Fibroblast of lung (primary cell): ENCODE results near the gene THAP7.

ENCODE experiments used
- EZH2 ChIP-seq: IDR thresholded peaks from 2 replicates; pipeline ENCODE4 v1.5.1; 2012; ENCODE audit warnings: low read length, control low read depth, mild to moderate bottlenecking; ENCODE audit errors: missing control alignments
- TF ChIP-seq, protein P1 (sequence below), 2 donors: IDR thresholded peaks in 1 of 2; conservative IDR thresholded peaks in 1 of 2; 1 replicate in 1 of 2; 2 replicates in 1 of 2; pipeline ENCODE4 v1.5.1; 2011 to 2012; ENCODE audit warnings: low read length in 2 of 2, control low read depth in 1 of 2, inconsistent platforms in 1 of 2, low read depth in 1 of 2, mild to moderate bottlenecking in 1 of 2

DNA sequence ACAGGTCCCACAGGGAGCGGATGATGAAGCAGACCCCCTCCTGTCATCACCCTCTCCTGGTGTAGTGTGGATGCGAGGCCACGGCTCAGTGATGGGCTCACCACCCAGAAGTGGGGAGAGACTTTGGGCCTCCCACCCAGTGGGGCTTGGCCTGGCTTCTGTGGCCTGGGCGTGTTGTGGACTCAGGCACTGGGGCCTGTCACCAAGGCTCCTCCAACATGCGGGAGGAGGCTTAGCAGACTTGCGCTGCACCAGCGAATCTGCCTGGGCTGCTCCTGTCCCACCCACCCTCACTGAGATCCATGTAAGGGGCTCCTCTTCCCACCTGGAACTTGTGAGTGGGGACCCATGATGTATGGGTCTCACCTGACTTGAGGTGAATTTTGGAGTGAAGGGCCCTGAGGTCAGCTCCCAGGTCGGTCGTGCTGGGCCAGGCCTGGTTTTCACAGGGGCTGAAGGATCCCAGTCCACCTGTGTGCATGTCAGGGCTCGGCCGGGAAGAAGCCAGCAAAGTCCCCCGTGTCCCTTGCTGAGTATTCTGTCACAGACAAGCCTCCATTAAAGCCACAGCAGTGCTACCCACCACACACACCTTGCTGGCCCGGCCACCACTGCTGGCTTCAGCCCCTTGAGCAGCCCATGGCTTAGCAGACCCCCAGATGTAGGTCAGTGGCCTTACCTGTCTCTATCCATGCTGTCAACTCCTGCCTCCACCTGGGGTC lies 4.2 kb downstream of the THAP7 start:
- TF ChIP-seq, protein P1, sequence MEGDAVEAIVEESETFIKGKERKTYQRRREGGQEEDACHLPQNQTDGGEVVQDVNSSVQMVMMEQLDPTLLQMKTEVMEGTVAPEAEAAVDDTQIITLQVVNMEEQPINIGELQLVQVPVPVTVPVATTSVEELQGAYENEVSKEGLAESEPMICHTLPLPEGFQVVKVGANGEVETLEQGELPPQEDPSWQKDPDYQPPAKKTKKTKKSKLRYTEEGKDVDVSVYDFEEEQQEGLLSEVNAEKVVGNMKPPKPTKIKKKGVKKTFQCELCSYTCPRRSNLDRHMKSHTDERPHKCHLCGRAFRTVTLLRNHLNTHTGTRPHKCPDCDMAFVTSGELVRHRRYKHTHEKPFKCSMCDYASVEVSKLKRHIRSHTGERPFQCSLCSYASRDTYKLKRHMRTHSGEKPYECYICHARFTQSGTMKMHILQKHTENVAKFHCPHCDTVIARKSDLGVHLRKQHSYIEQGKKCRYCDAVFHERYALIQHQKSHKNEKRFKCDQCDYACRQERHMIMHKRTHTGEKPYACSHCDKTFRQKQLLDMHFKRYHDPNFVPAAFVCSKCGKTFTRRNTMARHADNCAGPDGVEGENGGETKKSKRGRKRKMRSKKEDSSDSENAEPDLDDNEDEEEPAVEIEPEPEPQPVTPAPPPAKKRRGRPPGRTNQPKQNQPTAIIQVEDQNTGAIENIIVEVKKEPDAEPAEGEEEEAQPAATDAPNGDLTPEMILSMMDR (conservative IDR thresholded peaks at IDR 0.05 in 1 of 2, IDR thresholded peaks at IDR 0.05 in 1 of 2; ENCODE audit: low read depth in 1 of 2, low read length in 2 of 2): no peak
- TF ChIP-seq EZH2: no peak
